ENCODE results near the gene PCNX3.

- TF ChIP-seq CTCF (IDR thresholded peaks at IDR 0.05) (no peak), ZFX (IDR thresholded peaks at IDR 0.05; ENCODE audit: borderline replicate concordance) (no peak)
These were observed 30.0 kb upstream of the PCNX3 start for GRCh38 chr11:65585396-65586246.

Data from 22Rv1 (cell line).